Measurements from ENCODE around the gene FLOT2.

Gene FLOT2

DNA sequence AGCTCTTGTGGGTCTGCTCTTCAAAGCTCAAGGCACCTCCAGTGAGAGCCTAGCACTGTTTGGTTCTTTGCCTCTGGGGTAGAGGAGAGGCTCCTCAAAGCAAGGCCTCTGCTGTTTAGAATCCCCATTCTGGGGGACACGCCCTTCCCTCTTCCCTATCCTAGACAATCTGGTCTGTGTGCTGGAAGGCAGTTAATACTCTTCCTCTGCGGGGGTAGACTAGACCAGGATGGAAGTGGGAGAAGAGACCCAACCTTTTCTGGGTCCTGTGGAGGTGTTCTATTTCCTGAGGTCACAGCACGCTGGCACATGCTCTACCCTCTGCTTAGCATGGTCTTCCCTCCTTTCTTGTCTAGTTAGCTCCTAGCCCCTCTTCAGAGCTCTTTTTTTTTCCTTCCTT lies 35.0 kb downstream of the FLOT2 start:
- Histone ChIP-seq H3K4me3 (IDR thresholded peaks at IDR 0.05; ENCODE audit: insufficient read depth, low read depth, low read length) (no peak overlapping the region), H3K36me3 (ENCODE audit: insufficient read depth) (no peaks in the 10 kb centered on the region; the same call in 1 of the 2 replicates), H3K4me2 (no peak overlapping the region), H3K27ac (no peak overlapping the region), H3K9ac (no peak overlapping the region), H3K27me3 (ENCODE audit: insufficient read depth, low read depth) (no peaks in the 10 kb centered on the region), H3K4me1 (ENCODE audit: low read depth, poor library complexity, severe bottlenecking) (no peaks in the 10 kb centered on the region), H2AFZ (ENCODE audit: low read depth) (no peak overlapping the region), H3K79me2 (ENCODE audit: insufficient read depth, low read depth) (no peaks in the 10 kb centered on the region), H4K20me1 (ENCODE audit: insufficient read depth) (no peaks in the 10 kb centered on the region)
- TF ChIP-seq, protein P1, sequence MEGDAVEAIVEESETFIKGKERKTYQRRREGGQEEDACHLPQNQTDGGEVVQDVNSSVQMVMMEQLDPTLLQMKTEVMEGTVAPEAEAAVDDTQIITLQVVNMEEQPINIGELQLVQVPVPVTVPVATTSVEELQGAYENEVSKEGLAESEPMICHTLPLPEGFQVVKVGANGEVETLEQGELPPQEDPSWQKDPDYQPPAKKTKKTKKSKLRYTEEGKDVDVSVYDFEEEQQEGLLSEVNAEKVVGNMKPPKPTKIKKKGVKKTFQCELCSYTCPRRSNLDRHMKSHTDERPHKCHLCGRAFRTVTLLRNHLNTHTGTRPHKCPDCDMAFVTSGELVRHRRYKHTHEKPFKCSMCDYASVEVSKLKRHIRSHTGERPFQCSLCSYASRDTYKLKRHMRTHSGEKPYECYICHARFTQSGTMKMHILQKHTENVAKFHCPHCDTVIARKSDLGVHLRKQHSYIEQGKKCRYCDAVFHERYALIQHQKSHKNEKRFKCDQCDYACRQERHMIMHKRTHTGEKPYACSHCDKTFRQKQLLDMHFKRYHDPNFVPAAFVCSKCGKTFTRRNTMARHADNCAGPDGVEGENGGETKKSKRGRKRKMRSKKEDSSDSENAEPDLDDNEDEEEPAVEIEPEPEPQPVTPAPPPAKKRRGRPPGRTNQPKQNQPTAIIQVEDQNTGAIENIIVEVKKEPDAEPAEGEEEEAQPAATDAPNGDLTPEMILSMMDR (conservative IDR thresholded peaks at IDR 0.05; ENCODE audit: low read depth, low read length) = no peak

DNA sequence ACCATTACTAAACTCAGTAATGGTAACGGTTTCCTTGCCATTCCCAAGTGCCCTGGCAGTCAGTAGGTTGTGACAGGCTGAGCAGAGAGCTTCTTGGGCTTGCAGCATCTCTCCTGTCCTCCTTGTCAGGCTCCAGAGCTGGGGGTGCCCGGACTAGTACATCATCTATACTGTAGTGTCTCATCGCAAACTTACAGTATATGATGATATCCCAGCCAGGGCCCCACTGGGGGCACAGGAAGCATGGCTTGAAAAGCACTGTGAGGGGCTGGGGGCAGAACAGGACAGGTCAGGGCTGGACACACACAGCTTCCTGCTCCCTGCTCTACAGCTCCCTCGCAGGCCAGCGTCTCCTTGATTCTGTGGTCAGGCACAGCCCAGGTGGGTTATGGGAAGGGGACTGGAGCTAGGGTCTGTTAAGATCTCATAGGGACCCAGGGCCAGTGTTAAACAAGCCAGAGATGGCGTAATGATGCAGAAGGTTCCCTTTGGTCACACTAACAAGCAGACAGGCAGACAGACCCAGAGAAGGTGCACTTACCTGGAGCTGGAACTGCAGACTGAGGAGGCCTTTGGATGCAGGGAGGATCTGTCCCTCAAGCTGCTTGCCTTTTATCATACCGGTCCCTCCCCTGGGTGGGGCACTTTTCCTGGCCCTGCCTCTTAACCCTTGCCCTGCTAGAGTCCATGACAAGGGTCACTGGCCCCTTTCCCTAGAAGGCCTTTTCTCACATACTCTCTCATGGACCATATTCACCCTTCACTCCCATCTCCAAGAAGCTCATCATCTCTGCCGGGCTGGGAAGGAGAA lies 35.9 kb downstream of the FLOT2 start:
- TF ChIP-seq, protein P1 (conservative IDR thresholded peaks at IDR 0.05; ENCODE audit: low read depth, low read length) = no peak
- Histone ChIP-seq H2AFZ (ENCODE audit: low read depth) (no peak overlapping the region), H3K36me3 (ENCODE audit: insufficient read depth) (no peaks in the 10 kb centered on the region; the same call in 1 of the 2 replicates), H3K4me1 (ENCODE audit: low read depth, poor library complexity, severe bottlenecking) (no peaks in the 10 kb centered on the region), H3K4me3 (IDR thresholded peaks at IDR 0.05; ENCODE audit: insufficient read depth, low read depth, low read length) (no peak overlapping the region), H3K4me2 (no peak overlapping the region), H3K79me2 (ENCODE audit: insufficient read depth, low read depth) (no peaks in the 10 kb centered on the region), H3K27me3 (ENCODE audit: insufficient read depth, low read depth) (no peaks in the 10 kb centered on the region), H4K20me1 (ENCODE audit: insufficient read depth) (no peaks in the 10 kb centered on the region), H3K9ac (no peak overlapping the region), H3K27ac (no peak overlapping the region)

DNA sequence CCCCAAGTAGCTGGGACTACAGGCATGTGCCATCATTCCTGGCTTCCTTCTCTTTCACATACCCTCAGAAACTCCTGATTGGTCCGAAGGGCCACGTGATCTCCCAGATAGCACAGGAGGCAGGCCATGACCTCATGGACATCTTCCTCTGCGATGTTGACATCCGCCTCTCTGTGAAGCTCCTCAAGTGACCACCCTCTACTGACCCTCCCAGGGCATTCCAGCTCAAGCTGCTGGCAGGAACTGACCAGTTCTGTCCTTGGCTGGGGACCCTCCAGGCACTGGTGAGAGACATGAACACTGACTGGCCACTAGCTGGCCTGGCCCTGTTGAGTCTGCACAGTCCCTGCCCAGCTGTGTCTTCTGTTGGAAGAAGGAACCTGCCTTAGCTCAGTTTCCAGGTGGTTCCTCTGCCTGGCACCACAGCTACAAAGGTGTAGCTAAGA lies 37.1 kb downstream of the FLOT2 start:
- H2AFZ ChIP-seq (ENCODE audit: low read depth) = no peak overlapping the region
- TF ChIP-seq, protein P1 (conservative IDR thresholded peaks at IDR 0.05; ENCODE audit: low read depth, low read length) = no peak
- no peak overlapping the region for H3K4me3 ChIP-seq (IDR thresholded peaks at IDR 0.05; ENCODE audit: insufficient read depth, low read depth, low read length)
- no peaks in the 10 kb centered on the region; the same call in 1 of the 2 replicates for H3K36me3 ChIP-seq (ENCODE audit: insufficient read depth)
- no peaks in the 10 kb centered on the region for H3K27me3 ChIP-seq (ENCODE audit: insufficient read depth, low read depth)
- peaks cover 9% of the 10 kb centered on the region for H3K4me1 ChIP-seq (ENCODE audit: low read depth, poor library complexity, severe bottlenecking)
- no peak overlapping the region for H3K4me2 ChIP-seq
- H4K20me1 ChIP-seq (ENCODE audit: insufficient read depth) = no peaks in the 10 kb centered on the region
- H3K27ac ChIP-seq = no peak overlapping the region
- H3K79me2 ChIP-seq (ENCODE audit: insufficient read depth, low read depth) = peaks cover 4% of the 10 kb centered on the region; the same call in 1 of the 2 replicates
- H3K9ac ChIP-seq = no peak overlapping the region

DNA sequence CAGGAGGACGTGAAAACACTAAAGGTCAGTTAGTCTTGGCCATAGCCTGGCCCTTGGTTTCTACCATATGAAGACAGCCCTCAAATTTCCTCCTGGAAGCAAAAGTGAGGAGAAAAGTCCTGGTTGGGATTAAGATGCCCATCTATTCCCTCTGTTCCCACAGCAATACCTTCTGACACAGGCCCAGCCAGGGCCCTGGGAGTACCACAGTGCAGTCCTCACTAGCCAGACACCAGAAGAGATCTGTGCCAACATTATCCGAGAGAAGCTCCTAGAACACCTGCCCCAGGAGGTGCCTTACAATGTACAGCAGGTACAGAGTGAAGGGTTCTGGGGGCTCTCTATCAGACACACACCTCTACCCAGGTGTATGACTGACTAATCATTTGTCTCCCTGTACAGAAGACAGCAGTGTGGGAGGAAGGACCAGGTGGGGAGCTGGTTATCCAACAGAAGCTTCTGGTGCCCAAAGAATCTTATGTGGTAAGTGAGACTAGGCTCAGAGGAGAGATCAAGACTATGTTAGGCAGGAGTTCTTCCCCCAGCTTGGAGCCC lies 38.7 kb downstream of the FLOT2 start:
- no peak overlapping the region for H3K4me2 ChIP-seq
- TF ChIP-seq, protein P1 (conservative IDR thresholded peaks at IDR 0.05; ENCODE audit: low read depth, low read length) = no peak
- H3K27ac ChIP-seq = no peak overlapping the region
- H4K20me1 ChIP-seq (ENCODE audit: insufficient read depth) = no peaks in the 10 kb centered on the region
- peaks cover 9% of the 10 kb centered on the region for H3K4me1 ChIP-seq (ENCODE audit: low read depth, poor library complexity, severe bottlenecking)
- H3K9ac ChIP-seq = no peak overlapping the region
- H3K79me2 ChIP-seq (ENCODE audit: insufficient read depth, low read depth) = peaks cover 7% of the 10 kb centered on the region; the same call in 1 of the 2 replicates
- no peak overlapping the region for H3K4me3 ChIP-seq (IDR thresholded peaks at IDR 0.05; ENCODE audit: insufficient read depth, low read depth, low read length)
- no peak overlapping the region for H2AFZ ChIP-seq (ENCODE audit: low read depth)
- no peaks in the 10 kb centered on the region for H3K27me3 ChIP-seq (ENCODE audit: insufficient read depth, low read depth)
- H3K36me3 ChIP-seq (ENCODE audit: insufficient read depth) = no peaks in the 10 kb centered on the region; the same call in 1 of the 2 replicates
